Transverse colon (tissue), 4 donors: ENCODE measurements around the gene PLK1.
"Not testable (repeated sequence)": the region's sequence is repeated elsewhere in the genome, so short reads cannot be mapped to it uniquely, and the experiment has no call there.

Experiments
- CTCF ChIP-seq, 5 experiments: fragments of 200-600 bp in 3 of 5; fragments of 450-650 bp in 2 of 5; sonication (generic) in 3 of 5; IDR thresholded peaks; 1 replicate in 2 of 5; 2 replicates in 3 of 5; pipeline ENCODE4 v1.5.1; 2016 to 2017; ENCODE audit warnings: antibody characterized with exemption in 5 of 5, inconsistent platforms in 3 of 5, mild to moderate bottlenecking in 2 of 5, moderate library complexity in 1 of 5
- EP300 ChIP-seq: sonication (generic); formaldehyde crosslinking; IDR thresholded peaks from one replicate; pipeline ENCODE4 v1.6.1; 2017; ENCODE audit warnings: antibody characterized with exemption, low read depth
- POLR2A ChIP-seq: fragments of 450-650 bp; IDR thresholded peaks from one replicate; pipeline ENCODE4 v1.6.1; 2016; ENCODE audit warnings: antibody characterized with exemption, mild to moderate bottlenecking, moderate library complexity
- POLR2AphosphoS5 ChIP-seq, 3 donors: sonication (generic); formaldehyde crosslinking; IDR thresholded peaks; one replicate each; pipeline ENCODE4 v1.6.1; 2016; ENCODE audit warnings: antibody characterized with exemption in 3 of 3

- not testable (repeated sequence) for TF ChIP-seq CTCF (IDR thresholded peaks at IDR 0.05); POLR2AphosphoS5 (IDR thresholded peaks at IDR 0.05); POLR2A; EP300
Measured at GRCh38 chr16:23631874-23632273, 46.8 kb upstream of the PLK1 start.
